CD1c-positive myeloid dendritic cell (primary cell): ENCODE results near the gene VPREB3.

Experiments
- DNase-seq: peaks from one replicate; pipeline ENCODE4 v3.0.0-alpha.2; 2016; ENCODE audit errors: extremely low spot score

Gene VPREB3

GRCh38 chr22:23742505-23743264 lies 11.5 kb downstream of the VPREB3 start:
- DNase-seq: no peak

GRCh38 chr22:23737696-23738095 lies 16.5 kb downstream of the VPREB3 start:
- DNase-seq: no peak

GRCh38 chr22:23728108-23728507 lies 26.1 kb downstream of the VPREB3 start:
- DNase-seq: peak; percentile 48

GRCh38 chr22:23722724-23723123 lies 31.5 kb downstream of the VPREB3 start:
- DNase-seq: no peak

GRCh38 chr22:23722160-23722559 lies 32.1 kb downstream of the VPREB3 start:
- no peak for DNase-seq

- no peak for DNase-seq
Measured at GRCh38 chr22:23720855-23721254, 33.4 kb downstream of the VPREB3 start.

GRCh38 chr22:23718371-23719165 lies 35.7 kb downstream of the VPREB3 start:
- no peak for DNase-seq

- peak; percentile 91 for DNase-seq
Measured at GRCh38 chr22:23716811-23717801, 37.1 kb downstream of the VPREB3 start.

GRCh38 chr22:23715806-23716375 lies 38.3 kb downstream of the VPREB3 start:
- DNase-seq: peak; percentile 59

GRCh38 chr22:23714596-23715578 lies 39.3 kb downstream of the VPREB3 start:
- no peak for DNase-seq

GRCh38 chr22:23713696-23714595 lies 40.3 kb downstream of the VPREB3 start:
- DNase-seq: no peak

- DNase-seq: no peak
Measured at GRCh38 chr22:23712256-23712655, 42.0 kb downstream of the VPREB3 start.

GRCh38 chr22:23709107-23709506 lies 45.1 kb downstream of the VPREB3 start:
- DNase-seq: no peak

- no peak for DNase-seq
Measured at GRCh38 chr22:23708270-23708669, 46.0 kb downstream of the VPREB3 start.

- DNase-seq: no peak
Measured at GRCh38 chr22:23705358-23705757, 48.9 kb downstream of the VPREB3 start.

- no peak for DNase-seq
Measured at GRCh38 chr22:23704829-23705228, 49.4 kb downstream of the VPREB3 start.

GRCh38 chr22:23704062-23704461 lies 50.2 kb downstream of the VPREB3 start:
- no peak for DNase-seq
